Measurements from ENCODE around the gene SCUBE3.

GRCh38 chr6:35213298-35213791, 411 bp upstream of the SCUBE3 start:
- TF ChIP-seq CTCF (IDR thresholded peaks at IDR 0.05) (no peak), POLR2AphosphoS5 (IDR thresholded peaks at IDR 0.05) (no peak), POLR2A (IDR thresholded peaks at IDR 0.05) (no peak)

Data from prostate gland (tissue), 2 donors.